ENCODE results near the gene WDR73.
"Not testable (repeated sequence)": the region's sequence is repeated elsewhere in the genome, so short reads cannot be mapped to it uniquely, and the experiment has no call there.

The WDR73 gene

GRCh38 chr15:84642640-84643039, 11.4 kb downstream of the WDR73 start:
- H3K27me3 Mint-ChIP-seq, H3K4me3 Mint-ChIP-seq, DNase-seq, ATAC-seq, H3K9me3 Mint-ChIP-seq, H3K27ac Mint-ChIP-seq: not testable (repeated sequence)
- H3K4me1 Mint-ChIP-seq, result peaks cover 28% of the 10 kb centered on the region

- H3K27ac Mint-ChIP-seq, DNase-seq, H3K4me3 Mint-ChIP-seq, H3K27me3 Mint-ChIP-seq, H3K9me3 Mint-ChIP-seq, ATAC-seq: not testable (repeated sequence)
- H3K4me1 Mint-ChIP-seq, result peaks cover 27% of the 10 kb centered on the region
Observed at GRCh38 chr15:84641871-84642270, 12.2 kb downstream of the WDR73 start.

GRCh38 chr15:84638103-84638502, 16.0 kb downstream of the WDR73 start:
- Mint-ChIP-seq H3K27ac (peak overlapping the region in 1 of 2 donors; percentile 40), H3K27me3 (no peaks in the 10 kb centered on the region), H3K4me3 (no peak overlapping the region), H3K9me3 (no peaks in the 10 kb centered on the region), H3K4me1 (peaks cover 47% of the 10 kb centered on the region)
- DNase-seq (no peak), ATAC-seq (no peak)

GRCh38 chr15:84634228-84634837, 19.8 kb downstream of the WDR73 start:
- Mint-ChIP-seq H3K4me3 (peak overlapping the region; percentile 93 to 98), H3K27ac (peak overlapping the region; percentile 72 to 82), H3K9me3 (no peaks in the 10 kb centered on the region), H3K4me1 (peaks cover 68% of the 10 kb centered on the region), H3K27me3 (no peaks in the 10 kb centered on the region)
- ATAC-seq, result no peak
- no peak for DNase-seq

DNA sequence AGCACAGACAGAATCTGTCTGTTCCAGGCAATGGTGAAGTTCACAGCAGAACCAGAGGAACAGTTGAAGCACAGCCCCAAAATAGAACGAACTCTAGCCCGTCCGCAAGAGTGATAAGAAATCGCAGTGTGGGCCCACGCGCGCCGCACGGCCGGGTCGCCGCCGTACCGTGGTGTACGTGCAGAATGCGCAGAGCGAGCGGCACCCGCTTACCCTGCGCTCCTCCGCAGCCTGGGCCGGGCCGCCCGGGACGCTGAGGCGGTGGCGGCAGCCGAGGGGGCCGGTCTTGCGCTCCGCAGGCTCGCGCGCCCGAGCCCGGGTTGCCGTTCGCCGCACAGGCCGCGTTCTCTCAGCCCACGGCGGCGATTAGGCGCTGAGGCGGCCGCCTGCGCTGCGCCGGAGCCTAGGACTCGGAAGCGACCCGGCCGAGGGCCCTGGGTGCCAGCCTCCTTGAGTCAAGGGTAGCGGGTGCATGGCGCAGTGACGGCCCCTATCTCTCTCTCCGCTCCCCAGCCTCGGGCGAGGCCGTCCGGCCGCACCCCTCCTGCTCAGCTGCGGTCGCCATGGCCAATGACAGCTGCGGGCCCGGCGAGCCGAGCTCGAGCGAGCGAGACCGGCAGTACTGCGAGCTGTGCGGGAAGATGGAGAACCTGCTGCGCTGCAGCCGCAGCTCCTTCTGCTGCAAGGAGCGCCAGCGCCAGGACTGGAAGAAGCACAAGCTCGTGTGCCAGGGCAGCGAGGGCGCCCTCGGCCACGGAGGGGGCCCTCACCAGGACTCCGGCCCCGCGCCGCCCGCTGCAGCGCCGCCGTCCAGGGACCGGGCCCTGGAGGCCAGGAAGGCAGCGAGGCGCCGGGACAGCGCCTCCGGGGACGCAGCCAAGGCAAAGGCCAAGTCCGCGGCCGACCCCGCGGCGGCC, 20.5 kb downstream of the WDR73 start:
- H3K27me3 Mint-ChIP-seq, result no peaks in the 10 kb centered on the region
- H3K27ac Mint-ChIP-seq, result peak overlapping the region; percentile 79 to 95
- peak overlapping the region; percentile 93 to 98 for H3K4me3 Mint-ChIP-seq
- DNase-seq (peak; percentile 71 to 76), ATAC-seq (peak; percentile 72)
- H3K9me3 Mint-ChIP-seq, result no peaks in the 10 kb centered on the region
- peaks cover 70% of the 10 kb centered on the region for H3K4me1 Mint-ChIP-seq

DNA sequence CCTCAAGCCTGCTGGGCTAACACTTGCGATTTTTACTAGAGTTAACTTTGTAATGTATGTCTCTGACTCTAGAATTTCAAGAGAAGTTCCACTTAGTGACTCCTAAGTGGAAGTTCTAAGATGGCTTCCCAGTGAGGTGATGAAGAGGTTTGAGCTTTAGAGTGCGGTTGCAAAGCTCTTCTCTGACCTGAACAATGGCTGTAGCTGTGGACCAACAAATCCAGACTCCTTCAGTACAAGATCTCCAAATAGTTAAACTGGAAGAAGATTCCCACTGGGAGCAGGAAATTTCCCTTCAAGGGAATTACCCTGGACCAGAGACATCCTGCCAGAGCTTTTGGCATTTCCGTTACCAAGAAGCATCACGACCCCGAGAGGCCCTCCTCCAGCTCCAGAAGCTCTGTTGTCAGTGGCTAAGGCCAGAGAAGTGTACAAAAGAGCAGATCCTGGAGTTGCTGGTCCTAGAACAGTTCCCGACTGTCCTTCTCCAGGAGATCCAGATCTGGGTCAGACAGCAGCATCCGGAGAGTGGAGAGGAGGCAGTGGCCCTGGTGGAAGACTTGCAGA, 22.3 kb downstream of the WDR73 start:
- H3K27ac Mint-ChIP-seq, result peak overlapping the region; percentile 89 to 96
- H3K9me3 Mint-ChIP-seq, result no peaks in the 10 kb centered on the region
- H3K4me3 Mint-ChIP-seq, result peak overlapping the region; percentile 93 to 98
- DNase-seq, result no peak
- peaks cover 58% of the 10 kb centered on the region for H3K4me1 Mint-ChIP-seq
- H3K27me3 Mint-ChIP-seq, result no peaks in the 10 kb centered on the region
- ATAC-seq, result peak; percentile 2

GRCh38 chr15:84629033-84629432, 25.1 kb downstream of the WDR73 start:
- Mint-ChIP-seq H3K27me3 (no peaks in the 10 kb centered on the region), H3K4me1 (peaks cover 40% of the 10 kb centered on the region), H3K27ac (no peak overlapping the region), H3K9me3 (no peaks in the 10 kb centered on the region), H3K4me3 (no peak overlapping the region)
- ATAC-seq, result no peak
- DNase-seq, result no peak

- ATAC-seq (no peak), DNase-seq (no peak)
- Mint-ChIP-seq H3K4me1 (peaks cover 18% of the 10 kb centered on the region), H3K9me3 (peaks cover 12 to 25% of the 10 kb centered on the region in 2 donors), H3K27ac (no peak overlapping the region), H3K27me3 (no peaks in the 10 kb centered on the region), H3K4me3 (no peak overlapping the region)
Observed at GRCh38 chr15:84625123-84625522, 29.0 kb downstream of the WDR73 start.

GRCh38 chr15:84624359-84624758, 29.7 kb downstream of the WDR73 start:
- Mint-ChIP-seq H3K27me3 (no peaks in the 10 kb centered on the region), H3K9me3 (peaks cover 15 to 32% of the 10 kb centered on the region in 2 donors), H3K27ac (no peak overlapping the region), H3K4me3 (no peak overlapping the region), H3K4me1 (peaks cover 10% of the 10 kb centered on the region)
- DNase-seq, result no peak
- ATAC-seq, result no peak

DNA sequence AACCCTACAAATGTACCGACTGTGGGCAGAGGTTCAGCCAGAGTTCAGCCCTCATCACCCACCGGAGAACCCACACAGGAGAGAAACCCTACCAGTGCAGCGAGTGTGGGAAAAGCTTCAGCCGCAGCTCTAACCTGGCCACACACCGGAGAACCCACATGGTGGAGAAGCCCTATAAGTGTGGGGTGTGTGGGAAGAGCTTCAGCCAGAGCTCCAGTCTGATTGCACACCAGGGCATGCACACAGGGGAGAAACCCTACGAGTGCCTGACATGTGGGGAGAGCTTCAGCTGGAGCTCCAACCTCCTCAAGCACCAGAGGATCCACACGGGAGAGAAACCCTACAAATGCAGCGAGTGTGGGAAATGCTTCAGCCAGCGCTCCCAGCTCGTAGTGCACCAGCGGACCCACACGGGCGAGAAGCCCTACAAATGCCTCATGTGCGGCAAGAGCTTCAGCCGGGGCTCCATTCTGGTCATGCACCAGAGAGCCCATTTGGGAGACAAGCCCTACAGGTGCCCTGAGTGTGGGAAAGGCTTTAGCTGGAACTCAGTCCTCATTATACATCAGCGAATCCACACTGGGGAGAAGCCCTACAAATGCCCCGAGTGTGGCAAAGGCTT, 32.6 kb downstream of the WDR73 start:
- DNase-seq (no peak), ATAC-seq (no peak)
- Mint-ChIP-seq H3K27me3 (no peaks in the 10 kb centered on the region), H3K9me3 (peaks cover 15 to 36% of the 10 kb centered on the region in 2 donors), H3K27ac (no peak overlapping the region), H3K4me3 (no peak overlapping the region), H3K4me1 (peaks cover 9% of the 10 kb centered on the region)

DNA sequence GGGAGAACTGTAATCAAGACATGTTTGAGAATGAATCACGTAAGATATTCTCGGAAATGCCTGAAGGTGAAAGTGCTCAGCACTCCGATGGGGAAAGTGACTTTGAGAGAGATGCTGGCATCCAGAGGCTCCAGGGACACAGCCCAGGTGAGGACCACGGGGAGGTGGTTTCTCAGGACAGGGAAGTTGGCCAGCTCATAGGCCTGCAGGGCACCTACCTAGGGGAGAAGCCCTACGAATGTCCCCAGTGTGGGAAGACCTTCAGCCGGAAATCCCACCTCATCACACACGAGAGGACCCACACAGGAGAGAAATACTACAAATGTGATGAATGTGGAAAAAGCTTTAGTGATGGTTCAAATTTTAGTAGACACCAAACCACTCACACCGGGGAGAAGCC, 33.5 kb downstream of the WDR73 start:
- DNase-seq (no peak), ATAC-seq (no peak)
- no peak overlapping the region for H3K4me3 Mint-ChIP-seq
- H3K27me3 Mint-ChIP-seq, result no peaks in the 10 kb centered on the region
- peaks cover 12% of the 10 kb centered on the region for H3K4me1 Mint-ChIP-seq
- H3K9me3 Mint-ChIP-seq, result peaks cover 15 to 36% of the 10 kb centered on the region in 2 donors
- H3K27ac Mint-ChIP-seq, result no peak overlapping the region

GRCh38 chr15:84616235-84616634, 37.8 kb downstream of the WDR73 start:
- H3K4me3 Mint-ChIP-seq, result no peak overlapping the region
- peaks cover 10% of the 10 kb centered on the region for H3K4me1 Mint-ChIP-seq
- no peaks in the 10 kb centered on the region for H3K27me3 Mint-ChIP-seq
- DNase-seq, result no peak
- peaks cover 14 to 22% of the 10 kb centered on the region in 2 donors for H3K9me3 Mint-ChIP-seq
- ATAC-seq, result no peak
- H3K27ac Mint-ChIP-seq, result peak overlapping the region in 1 of 2 donors; percentile 59

DNA sequence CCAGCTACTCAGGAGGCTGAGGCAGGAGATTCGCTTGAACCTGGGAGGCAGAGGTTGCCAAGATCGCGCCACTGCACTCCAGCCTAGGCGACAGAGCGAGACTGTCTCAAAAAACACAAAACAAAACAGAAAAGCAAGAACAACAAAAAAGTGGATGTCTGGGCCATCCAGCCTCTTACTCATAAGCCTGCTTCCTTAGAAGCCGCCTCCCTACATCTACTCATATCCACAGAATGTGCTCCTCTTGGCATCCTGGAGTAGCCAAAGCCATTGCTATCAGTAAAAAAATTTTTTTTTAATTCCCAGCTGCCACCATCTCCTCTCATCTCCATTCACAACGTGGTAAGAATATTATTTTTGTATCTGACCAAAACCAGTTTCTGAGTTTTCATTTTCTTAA, 42.5 kb downstream of the WDR73 start:
- Mint-ChIP-seq H3K4me1 (peaks cover 31% of the 10 kb centered on the region), H3K4me3 (no peak overlapping the region), H3K27me3 (no peaks in the 10 kb centered on the region), H3K27ac (peak overlapping the region in 1 of 2 donors; percentile 84), H3K9me3 (no peaks in the 10 kb centered on the region)
- DNase-seq (no peak), ATAC-seq (no peak)

GRCh38 chr15:84609818-84610525, 44.1 kb downstream of the WDR73 start:
- peaks cover 43% of the 10 kb centered on the region for H3K4me1 Mint-ChIP-seq
- DNase-seq (no peak), ATAC-seq (no peak)
- peak overlapping the region in 1 of 2 donors; percentile 40 for H3K27ac Mint-ChIP-seq
- no peak overlapping the region for H3K4me3 Mint-ChIP-seq
- H3K27me3 Mint-ChIP-seq, result no peaks in the 10 kb centered on the region
- H3K9me3 Mint-ChIP-seq, result no peaks in the 10 kb centered on the region

DNA sequence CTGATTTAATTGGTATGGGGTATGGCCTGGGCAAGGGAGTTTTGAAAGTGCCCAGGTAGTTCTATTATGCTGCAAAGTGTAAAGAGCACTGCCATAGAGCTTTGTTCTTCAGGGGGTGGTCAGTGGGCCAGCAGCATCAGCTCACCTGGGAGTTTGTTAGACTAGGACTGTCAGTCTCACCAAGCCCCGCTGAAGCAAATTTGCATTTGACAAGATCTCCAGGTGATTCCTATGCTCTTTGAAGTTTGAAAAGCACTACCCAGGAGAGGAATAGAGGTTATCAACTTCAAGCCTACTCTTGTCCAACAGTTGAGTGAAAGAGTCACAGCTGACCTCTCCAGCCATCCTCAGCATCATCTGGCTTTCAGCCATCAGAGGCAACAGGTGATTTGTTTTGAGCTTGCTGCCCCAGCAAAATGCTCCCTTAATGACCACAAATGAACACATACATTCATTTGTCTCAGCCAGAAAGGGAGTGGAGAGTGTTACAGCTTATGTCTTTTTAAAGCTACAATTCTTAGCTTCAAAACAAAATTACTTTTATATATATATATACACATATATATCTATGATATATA, 45.3 kb downstream of the WDR73 start:
- ATAC-seq (no peak), DNase-seq (no peak)
- Mint-ChIP-seq H3K4me1 (peaks cover 48% of the 10 kb centered on the region), H3K4me3 (no peak overlapping the region), H3K27me3 (no peaks in the 10 kb centered on the region), H3K27ac (no peak overlapping the region), H3K9me3 (no peaks in the 10 kb centered on the region)

All from stimulated activated naive CD8-positive, alpha-beta T cell treated with anti-CD3 and anti-CD28 coated beads, Interleukin-15, amount 100 ng/mL, for 72 hours (primary cell).